Adrenal gland (tissue), 5 donors: ENCODE data around the gene IMMP2L.

ENCODE experiments used
- CTCF ChIP-seq, 6 experiments: fragments of 450-650 bp in 4 of 6; fragments of 200-600 bp in 2 of 6; sonication (generic) in 1 of 6; IDR thresholded peaks; 1 replicate in 5 of 6; 2 replicates in 1 of 6; pipeline versions ENCODE4 v1.5.1 to v1.8.0; 2016 to 2021; ENCODE audit warnings: antibody characterized with exemption in 6 of 6, mild to moderate bottlenecking in 2 of 6, moderate library complexity in 1 of 6
- POLR2A ChIP-seq, 2 donors: fragments of 450-650 bp; IDR thresholded peaks; one replicate each; pipeline ENCODE4 v1.6.1; 2017; ENCODE audit warnings: antibody characterized with exemption in 2 of 2, mild to moderate bottlenecking in 2 of 2, moderate library complexity in 1 of 2
- donor health status: DM: no; HTN: no; CAD: no.

GRCh38 chr7:111346219-111346618, 216.1 kb downstream of the IMMP2L start:
- TF ChIP-seq CTCF (IDR thresholded peaks at IDR 0.05) (no peak), POLR2A (IDR thresholded peaks at IDR 0.05) (no peak)
